Mammary epithelial cell (primary cell): Measurements from ENCODE around the gene C11orf54.

Source experiments
- CTCF ChIP-seq, 2 donors: IDR thresholded peaks in 1 of 2; conservative IDR thresholded peaks in 1 of 2; 2 replicates each; pipeline ENCODE4 v1.5.1; 2011 to 2012; ENCODE audit warnings: inconsistent platforms in 2 of 2, low read length in 2 of 2, mild to moderate bottlenecking in 2 of 2, control low read depth in 1 of 2, low read depth in 1 of 2; ENCODE audit not compliant: insufficient read depth in 1 of 2; ENCODE audit errors: extremely low read depth in 1 of 2
- EZH2 ChIP-seq: IDR thresholded peaks from 2 replicates; pipeline ENCODE4 v1.6.1; 2012; ENCODE audit warnings: low read length, inconsistent platforms, borderline replicate concordance

GRCh38 chr11:93766504-93766903 is 25.0 kb downstream of the C11orf54 start:
- TF ChIP-seq CTCF (conservative IDR thresholded peaks at IDR 0.05 in 1 of 2, IDR thresholded peaks at IDR 0.05 in 1 of 2; ENCODE audit: extremely low read depth in 1 of 2, insufficient read depth in 1 of 2, low read depth in 1 of 2, low read length in 2 of 2) (no peak), EZH2 (no peak)
